GM12878 (cell line): ENCODE results near the gene CHRNG. TPM values are rescaled to one million over a fixed set of nuclear protein-coding genes. Genes with fewer than 3 reads are reported as not detected.

Experiments used
- ATAC-seq: fragments of 200-7000 bp; cut with Tn5 transposase; 3 replicates; pipeline ENCODE4 v1.9.1; 2020; ENCODE audit warnings: mild to moderate bottlenecking, moderate library complexity
- BruUV-seq: library from RNA; stranded (reverse); fragments of 400-500 nt; replicated peaks from 2 replicates; lab custom pipeline; 2021; lab: Mats Ljungman, UMichigan
- CTCF ChIA-PET: fragments of 300-600 bp; sonication (Branson Sonifier 250); formaldehyde crosslinking; extraction: SDS; loops from one replicate; lab custom pipeline; 2021; ENCODE audit warnings: inconsistent platforms; lab: Yijun Ruan, JAX
- POLR2A ChIA-PET: fragments of 350-600 bp; formaldehyde crosslinking; extraction: SDS; loops from one replicate; lab custom pipeline; 2021; ENCODE audit warnings: inconsistent platforms; lab: Charles Lee
- RAD21 ChIA-PET: fragments of 300-600 bp; sonication (Branson Sonifier 250); formaldehyde crosslinking; loops from one replicate; lab custom pipeline; 2023; ENCODE audit warnings: antibody characterized with exemption; ENCODE audit not compliant: unreplicated experiment; lab: Charles Lee
- SMC1A ChIA-PET: fragments of 300-600 bp; sonication (Branson Sonifier 250); formaldehyde crosslinking; loops from one replicate; lab custom pipeline; 2023; ENCODE audit not compliant: unreplicated experiment, uncharacterized antibody; lab: Charles Lee
- DNase-seq: peaks from one replicate; pipeline ENCODE4 v3.0.0-alpha.2; 2011; ENCODE audit warnings: low read depth, low spot score
- FAIRE-seq: peaks from 3 replicates; lab custom pipeline; 2011; peaks lifted over from hg19 to GRCh38; lab: Jason Lieb, UNC
- H2AFZ ChIP-seq: 2 replicates; pipeline ENCODE4 v1.6.0; 2011; ENCODE audit warnings: low read depth, low read length, control low read depth; ENCODE audit not compliant: control insufficient read depth
- H3K27ac ChIP-seq: 2 replicates; pipeline ENCODE4 v1.5.1; 2011; ENCODE audit warnings: control low read depth; ENCODE audit not compliant: control insufficient read depth, insufficient read depth
- H3K27me3 ChIP-seq, 2 experiments: replicated peaks in 1 of 2; 2 replicates each; pipeline versions ENCODE4 v1.6.0 to v1.6.1; 2011; ENCODE audit warnings: low read length in 1 of 2; ENCODE audit not compliant: control insufficient read depth in 2 of 2, insufficient read depth in 2 of 2
- H3K36me3 ChIP-seq, 2 experiments: 2 replicates each; pipeline ENCODE4 v1.5.1; 2011; ENCODE audit warnings: low read length in 1 of 2; ENCODE audit not compliant: control insufficient read depth in 2 of 2, insufficient read depth in 2 of 2
- H3K4me1 ChIP-seq: 2 replicates; pipeline ENCODE4 v1.6.1; 2011; ENCODE audit warnings: mild to moderate bottlenecking, low read length, moderate library complexity, mixed read lengths; ENCODE audit not compliant: control insufficient read depth, insufficient read depth
- H3K4me2 ChIP-seq: 2 replicates; pipeline ENCODE4 v1.6.0; 2011; ENCODE audit warnings: control low read depth; ENCODE audit not compliant: control insufficient read depth, insufficient read depth
- H3K4me3 ChIP-seq: fragments of 200-600 bp; sonication (generic); 2 replicates; pipeline ENCODE4 v1.5.1; 2016
- H3K79me2 ChIP-seq: 2 replicates; pipeline ENCODE4 v1.6.0; 2011; ENCODE audit warnings: low read length; ENCODE audit not compliant: control insufficient read depth, insufficient read depth
- H3K9ac ChIP-seq: 2 replicates; pipeline ENCODE4 v1.8.0; 2011; ENCODE audit warnings: low read length, control low read depth, mixed read lengths; ENCODE audit not compliant: control insufficient read depth, insufficient read depth
- H3K9me3 ChIP-seq: replicated peaks from 3 replicates; pipeline ENCODE4 v1.5.1; 2011; ENCODE audit warnings: mild to moderate bottlenecking, low read length; ENCODE audit not compliant: control insufficient read depth, insufficient read depth
- H4K20me1 ChIP-seq: 2 replicates; pipeline ENCODE4 v1.6.0; 2011; ENCODE audit not compliant: control insufficient read depth, insufficient read depth
- GATAD2B ChIP-seq: fragments of 450-650 bp; conservative IDR thresholded peaks from 2 replicates; pipeline ENCODE4 v1.6.1; 2017; ENCODE audit warnings: low read depth, mild to moderate bottlenecking, moderate library complexity
- HDAC2 ChIP-seq: fragments of 200-600 bp; sonication (generic); IDR thresholded peaks from 2 replicates; pipeline ENCODE4 v1.6.1; 2017
- PAX5 ChIP-seq: IDR thresholded peaks from 2 replicates; pipeline ENCODE4 v1.6.1; 2011; ENCODE audit warnings: low read depth, low read length, borderline replicate concordance
- REST ChIP-seq: IDR thresholded peaks from 2 replicates; pipeline ENCODE4 v1.6.1; 2012; ENCODE audit warnings: mild to moderate bottlenecking, low read depth, low read length
- SP1 ChIP-seq: IDR thresholded peaks from one replicate; pipeline ENCODE4 v1.6.1; 2011; ENCODE audit warnings: low read depth, low read length
- ZBTB4 ChIP-seq: fragments of 450-650 bp; formaldehyde crosslinking; IDR thresholded peaks from 2 replicates; pipeline ENCODE4 v1.4.0; 2022; ENCODE audit warnings: mild to moderate bottlenecking, moderate library complexity
- ZNF217 ChIP-seq: fragments of 450-650 bp; IDR thresholded peaks from 2 replicates; pipeline ENCODE4 v1.6.1; 2017; ENCODE audit warnings: antibody characterized with exemption, mild to moderate bottlenecking
- in situ Hi-C: fragments of 300-500 bp; cut with MboI; formaldehyde crosslinking; loops from 9 replicates; pipeline ENCODE4 v1.14.3; 2018; ENCODE audit warnings: mixed read lengths
- intact Hi-C: fragments of 100-400 bp; cut with micrococcal nuclease; formaldehyde crosslinking; loops from one replicate; pipeline ENCODE4 v1.14.2; 2022; ENCODE audit not compliant: unreplicated experiment
- polyA plus RNA-seq, 11 experiments: library from polyadenylated mRNA; depleted of rRNA in 4 of 11; unstranded in 6 of 11; stranded (reverse) in 5 of 11; fragments of >200 nt; fragmentation: Nextera tagmentation in 4 of 11; fragmentation: Illumina TruSeq in 1 of 11; extraction: Ambion mirVana in 4 of 11; extraction: Trizol in 1 of 11; gene quantifications; 1 replicate in 1 of 11; 2 replicates in 10 of 11; pipeline versions ENCODE4 v1.2.1 to v1.2.3, GENCODE V29; 2011 to 2016; ENCODE audit warnings: inconsistent platforms in 2 of 11, missing spikeins in 2 of 11, low read depth in 1 of 11
- total RNA-seq, 4 experiments: library from RNA; depleted of rRNA in 3 of 4; stranded (reverse); fragments of >200 nt in 3 of 4; fragmentation: Illumina TruSeq in 1 of 4; extraction: Trizol in 1 of 4; gene quantifications; 2 replicates each; pipeline versions ENCODE4 v1.2.1 to v1.2.3, GENCODE V29; 2013 to 2021
- TF ChIP-seq, protein P1 (sequence below): fragments of 450-650 bp; formaldehyde crosslinking; IDR thresholded peaks from 2 replicates; pipeline ENCODE4 v1.4.0; 2020; ENCODE audit warnings: mild to moderate bottlenecking, moderate library complexity
- TF ChIP-seq, protein P2 (sequence below): fragments of 450-650 bp; IDR thresholded peaks from 2 replicates; pipeline ENCODE4 v1.6.1; 2017; ENCODE audit warnings: mild to moderate bottlenecking
- TF ChIP-seq, protein P3 (sequence below): IDR thresholded peaks from 2 replicates; pipeline ENCODE4 v1.6.1; 2012; ENCODE audit warnings: low read depth, low read length, improper control_type of control experiment
- TF ChIP-seq, protein P4 (sequence below): IDR thresholded peaks from 2 replicates; pipeline ENCODE4 v1.6.1; 2012; ENCODE audit warnings: low read depth, low read length, improper control_type of control experiment

The CHRNG gene
- total and polyA plus RNA-seq, 10 of the 15 experiments (the other 5 are each of a cell fraction or from before 2014, with no cell fraction given) = 0.17 TPM; not detected in 9

GRCh38 chr2:232581725-232582124, 42.2 kb downstream of the CHRNG start:
- Histone ChIP-seq H3K4me1 (peaks cover 8% of the 10 kb centered on the region; the same call in 1 of the 2 replicates), H3K9me3 (no peaks in the 10 kb centered on the region), H2AFZ (no peak overlapping the region), H3K79me2 (no peaks in the 10 kb centered on the region), H3K4me3 (no peak overlapping the region), H3K4me2 (no peak overlapping the region), H3K27ac (no peak overlapping the region), H3K27me3 (no peaks in the 10 kb centered on the region), H4K20me1 (no peaks in the 10 kb centered on the region), H3K36me3 (peaks cover 0 to 17% of the 10 kb centered on the region in 2 experiments; a peak in 2 of 4 replicates), H3K9ac (no peak overlapping the region)
- POLR2A ChIA-PET = no interaction called here
- CTCF ChIA-PET = no interaction called here
- no peak for FAIRE-seq
- in situ Hi-C loops (no loop called here), intact Hi-C loops (no loop called here)
- DNase-seq = no peak
- no TSS peak for BruUV-seq
- RAD21 ChIA-PET = no interaction called here
- ATAC-seq = no peak
- SMC1A ChIA-PET = no interaction called here
- TF ChIP-seq SP1 (no peak), GATAD2B (no peak), ZNF217 (no peak), REST (no peak), PAX5 (no peak), HDAC2 (no peak), ZBTB4 (CRISPR knock-in tag) (no peak)
- TF ChIP-seq, protein P1, sequence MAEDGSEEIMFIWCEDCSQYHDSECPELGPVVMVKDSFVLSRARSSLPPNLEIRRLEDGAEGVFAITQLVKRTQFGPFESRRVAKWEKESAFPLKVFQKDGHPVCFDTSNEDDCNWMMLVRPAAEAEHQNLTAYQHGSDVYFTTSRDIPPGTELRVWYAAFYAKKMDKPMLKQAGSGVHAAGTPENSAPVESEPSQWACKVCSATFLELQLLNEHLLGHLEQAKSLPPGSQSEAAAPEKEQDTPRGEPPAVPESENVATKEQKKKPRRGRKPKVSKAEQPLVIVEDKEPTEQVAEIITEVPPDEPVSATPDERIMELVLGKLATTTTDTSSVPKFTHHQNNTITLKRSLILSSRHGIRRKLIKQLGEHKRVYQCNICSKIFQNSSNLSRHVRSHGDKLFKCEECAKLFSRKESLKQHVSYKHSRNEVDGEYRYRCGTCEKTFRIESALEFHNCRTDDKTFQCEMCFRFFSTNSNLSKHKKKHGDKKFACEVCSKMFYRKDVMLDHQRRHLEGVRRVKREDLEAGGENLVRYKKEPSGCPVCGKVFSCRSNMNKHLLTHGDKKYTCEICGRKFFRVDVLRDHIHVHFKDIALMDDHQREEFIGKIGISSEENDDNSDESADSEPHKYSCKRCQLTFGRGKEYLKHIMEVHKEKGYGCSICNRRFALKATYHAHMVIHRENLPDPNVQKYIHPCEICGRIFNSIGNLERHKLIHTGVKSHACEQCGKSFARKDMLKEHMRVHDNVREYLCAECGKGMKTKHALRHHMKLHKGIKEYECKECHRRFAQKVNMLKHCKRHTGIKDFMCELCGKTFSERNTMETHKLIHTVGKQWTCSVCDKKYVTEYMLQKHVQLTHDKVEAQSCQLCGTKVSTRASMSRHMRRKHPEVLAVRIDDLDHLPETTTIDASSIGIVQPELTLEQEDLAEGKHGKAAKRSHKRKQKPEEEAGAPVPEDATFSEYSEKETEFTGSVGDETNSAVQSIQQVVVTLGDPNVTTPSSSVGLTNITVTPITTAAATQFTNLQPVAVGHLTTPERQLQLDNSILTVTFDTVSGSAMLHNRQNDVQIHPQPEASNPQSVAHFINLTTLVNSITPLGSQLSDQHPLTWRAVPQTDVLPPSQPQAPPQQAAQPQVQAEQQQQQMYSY = no peak
- TF ChIP-seq, protein P2, sequence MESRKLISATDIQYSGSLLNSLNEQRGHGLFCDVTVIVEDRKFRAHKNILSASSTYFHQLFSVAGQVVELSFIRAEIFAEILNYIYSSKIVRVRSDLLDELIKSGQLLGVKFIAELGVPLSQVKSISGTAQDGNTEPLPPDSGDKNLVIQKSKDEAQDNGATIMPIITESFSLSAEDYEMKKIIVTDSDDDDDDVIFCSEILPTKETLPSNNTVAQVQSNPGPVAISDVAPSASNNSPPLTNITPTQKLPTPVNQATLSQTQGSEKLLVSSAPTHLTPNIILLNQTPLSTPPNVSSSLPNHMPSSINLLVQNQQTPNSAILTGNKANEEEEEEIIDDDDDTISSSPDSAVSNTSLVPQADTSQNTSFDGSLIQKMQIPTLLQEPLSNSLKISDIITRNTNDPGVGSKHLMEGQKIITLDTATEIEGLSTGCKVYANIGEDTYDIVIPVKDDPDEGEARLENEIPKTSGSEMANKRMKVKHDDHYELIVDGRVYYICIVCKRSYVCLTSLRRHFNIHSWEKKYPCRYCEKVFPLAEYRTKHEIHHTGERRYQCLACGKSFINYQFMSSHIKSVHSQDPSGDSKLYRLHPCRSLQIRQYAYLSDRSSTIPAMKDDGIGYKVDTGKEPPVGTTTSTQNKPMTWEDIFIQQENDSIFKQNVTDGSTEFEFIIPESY = no peak
- TF ChIP-seq, protein P3, sequence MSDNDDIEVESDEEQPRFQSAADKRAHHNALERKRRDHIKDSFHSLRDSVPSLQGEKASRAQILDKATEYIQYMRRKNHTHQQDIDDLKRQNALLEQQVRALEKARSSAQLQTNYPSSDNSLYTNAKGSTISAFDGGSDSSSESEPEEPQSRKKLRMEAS = no peak
- TF ChIP-seq, protein P4, sequence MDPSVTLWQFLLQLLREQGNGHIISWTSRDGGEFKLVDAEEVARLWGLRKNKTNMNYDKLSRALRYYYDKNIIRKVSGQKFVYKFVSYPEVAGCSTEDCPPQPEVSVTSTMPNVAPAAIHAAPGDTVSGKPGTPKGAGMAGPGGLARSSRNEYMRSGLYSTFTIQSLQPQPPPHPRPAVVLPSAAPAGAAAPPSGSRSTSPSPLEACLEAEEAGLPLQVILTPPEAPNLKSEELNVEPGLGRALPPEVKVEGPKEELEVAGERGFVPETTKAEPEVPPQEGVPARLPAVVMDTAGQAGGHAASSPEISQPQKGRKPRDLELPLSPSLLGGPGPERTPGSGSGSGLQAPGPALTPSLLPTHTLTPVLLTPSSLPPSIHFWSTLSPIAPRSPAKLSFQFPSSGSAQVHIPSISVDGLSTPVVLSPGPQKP = no peak
